Measurements from ENCODE around the gene BSN. TPM values are rescaled to one million over a fixed set of nuclear protein-coding genes. Genes with fewer than 3 reads are reported as not detected.
"Not testable (repeated sequence)": the region's sequence is repeated elsewhere in the genome, so short reads cannot be mapped to it uniquely, and the experiment has no call there.

The BSN gene
- polyA plus RNA-seq, 4 donors: 1.0 to 2.4 (median 1.4) TPM

GRCh38 chr3:49668861-49669260, 114.6 kb downstream of the BSN start:
- DNase-seq (ENCODE audit: low read depth in 4 of 4, low spot score in 2 of 4): no peak

GRCh38 chr3:49669352-49669751, 115.1 kb downstream of the BSN start:
- no peak for DNase-seq (ENCODE audit: low read depth in 4 of 4, low spot score in 2 of 4)

- DNase-seq (ENCODE audit: low read depth in 4 of 4, low spot score in 2 of 4): no peak
Observed at GRCh38 chr3:49670940-49671290, 116.6 kb downstream of the BSN start.

- peak in 2 of 4 donors; percentile 41 to 62 for DNase-seq (ENCODE audit: low read depth in 4 of 4, low spot score in 2 of 4)
Observed at GRCh38 chr3:49671291-49672288, 117.3 kb downstream of the BSN start.

GRCh38 chr3:49673121-49673714, 118.9 kb downstream of the BSN start:
- DNase-seq (ENCODE audit: low read depth in 4 of 4, low spot score in 2 of 4): no peak

- peak; percentile 84 to 90 (median 89) for DNase-seq (ENCODE audit: low read depth in 4 of 4, low spot score in 2 of 4)
Observed at GRCh38 chr3:49673715-49674496, 119.6 kb downstream of the BSN start, which contains the start of gene APEH. APEH (plus strand) TSS chr3:49674351; CDS start chr3:49674402, 51 bp downstream.

GRCh38 chr3:49674497-49674983, 120.3 kb downstream of the BSN start:
- no peak for DNase-seq (ENCODE audit: low read depth in 4 of 4, low spot score in 2 of 4)

GRCh38 chr3:49675912-49676311, 121.6 kb downstream of the BSN start:
- DNase-seq (ENCODE audit: low read depth in 4 of 4, low spot score in 2 of 4): no peak

GRCh38 chr3:49680493-49681231, 126.4 kb downstream of the BSN start:
- DNase-seq (ENCODE audit: low read depth in 4 of 4, low spot score in 2 of 4): no peak

GRCh38 chr3:49681232-49681522, 126.9 kb downstream of the BSN start:
- DNase-seq (ENCODE audit: low read depth in 4 of 4, low spot score in 2 of 4): no peak

- DNase-seq (ENCODE audit: low read depth in 4 of 4, low spot score in 2 of 4): no peak
Observed at GRCh38 chr3:49681543-49681942, 127.3 kb downstream of the BSN start.

- no peak for DNase-seq (ENCODE audit: low read depth in 4 of 4, low spot score in 2 of 4)
Observed at GRCh38 chr3:49683162-49683561, 128.9 kb downstream of the BSN start.

- not testable (repeated sequence) for DNase-seq (ENCODE audit: low read depth in 4 of 4, low spot score in 2 of 4)
Observed at GRCh38 chr3:49684453-49684852, 130.2 kb downstream of the BSN start.

GRCh38 chr3:49685103-49685502, 130.8 kb downstream of the BSN start:
- not testable (repeated sequence) for DNase-seq (ENCODE audit: low read depth in 4 of 4, low spot score in 2 of 4)

GRCh38 chr3:49685846-49686245, 131.6 kb downstream of the BSN start:
- not testable (repeated sequence) for DNase-seq (ENCODE audit: low read depth in 4 of 4, low spot score in 2 of 4)

GRCh38 chr3:49686346-49686745, 132.1 kb downstream of the BSN start:
- DNase-seq (ENCODE audit: low read depth in 4 of 4, low spot score in 2 of 4): not testable (repeated sequence)

GRCh38 chr3:49686769-49687423, 132.6 kb downstream of the BSN start:
- DNase-seq (ENCODE audit: low read depth in 4 of 4, low spot score in 2 of 4): not testable (repeated sequence)

- DNase-seq (ENCODE audit: low read depth in 4 of 4, low spot score in 2 of 4): not testable (repeated sequence)
Observed at GRCh38 chr3:49687424-49687795, 133.1 kb downstream of the BSN start.

GRCh38 chr3:49688338-49689045, 134.2 kb downstream of the BSN start:
- DNase-seq (ENCODE audit: low read depth in 4 of 4, low spot score in 2 of 4): not testable (repeated sequence)
